ENCODE data around the gene RINL.
"Not testable (repeated sequence)": the region's sequence is repeated elsewhere in the genome, so short reads cannot be mapped to it uniquely, and the experiment has no call there.

The RINL gene

DNA sequence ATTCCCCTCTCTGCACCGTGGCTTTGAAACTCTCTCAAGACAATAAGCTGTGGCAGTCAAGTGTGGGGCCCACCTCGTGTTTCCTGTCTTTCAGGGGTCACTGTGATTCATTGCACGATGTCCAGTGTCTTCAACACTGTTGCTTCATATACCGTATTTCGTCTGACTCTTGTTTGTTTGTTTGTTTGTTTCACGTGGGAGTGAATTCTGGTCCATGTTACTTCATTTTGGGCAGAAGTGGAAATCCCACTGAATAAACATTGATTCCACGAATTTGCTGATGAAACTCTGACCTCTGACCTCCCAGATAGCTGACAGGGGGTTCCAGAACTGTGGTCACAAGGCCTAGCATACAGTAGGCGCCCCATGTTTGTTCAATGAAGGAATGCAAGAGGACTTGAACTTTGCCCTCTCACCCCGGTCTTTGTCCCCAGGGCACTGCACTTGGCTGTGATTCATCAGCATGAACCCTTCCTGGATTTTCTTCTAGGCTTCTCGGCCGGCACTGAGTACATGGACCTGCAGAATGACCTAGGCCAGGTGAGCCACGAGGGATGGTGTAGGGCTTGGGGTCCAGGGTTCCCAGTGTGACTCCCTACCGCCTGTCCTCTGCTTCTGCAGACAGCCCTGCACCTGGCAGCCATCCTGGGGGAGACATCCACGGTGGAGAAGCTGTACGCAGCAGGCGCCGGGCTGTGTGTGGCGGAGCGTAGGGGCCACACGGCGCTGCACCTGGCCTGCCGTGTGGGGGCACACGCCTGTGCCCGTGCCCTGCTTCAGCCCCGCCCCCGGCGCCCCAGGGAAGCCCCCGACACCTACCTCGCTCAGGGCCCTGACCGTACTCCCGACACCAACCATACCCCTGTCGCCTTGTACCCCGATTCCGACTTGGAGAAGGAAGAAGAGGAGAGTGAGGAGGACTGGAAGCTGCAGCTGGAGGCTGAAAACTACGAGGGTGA lies 26.8 kb upstream of the RINL start:
- no peak for DNase-seq

DNA sequence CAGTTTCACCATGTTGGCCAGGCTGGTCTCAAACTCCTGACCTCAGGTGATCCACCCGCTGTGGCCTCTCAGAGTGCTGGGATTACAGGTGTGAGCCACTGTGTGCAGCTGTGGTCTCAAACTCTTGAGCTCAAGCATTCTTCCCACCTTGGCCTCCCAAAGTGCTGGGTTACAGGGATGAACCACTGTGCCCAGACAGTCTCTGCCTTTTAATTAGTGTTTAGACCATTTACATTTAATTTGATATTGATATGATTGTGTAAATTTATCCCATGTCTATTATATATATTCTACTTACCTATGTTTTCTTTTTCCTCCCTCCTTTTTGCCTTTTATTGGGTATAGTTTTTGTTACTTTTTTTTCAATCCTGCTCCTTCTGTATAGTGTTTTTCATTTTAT lies 23.6 kb upstream of the RINL start:
- DNase-seq = no peak

DNA sequence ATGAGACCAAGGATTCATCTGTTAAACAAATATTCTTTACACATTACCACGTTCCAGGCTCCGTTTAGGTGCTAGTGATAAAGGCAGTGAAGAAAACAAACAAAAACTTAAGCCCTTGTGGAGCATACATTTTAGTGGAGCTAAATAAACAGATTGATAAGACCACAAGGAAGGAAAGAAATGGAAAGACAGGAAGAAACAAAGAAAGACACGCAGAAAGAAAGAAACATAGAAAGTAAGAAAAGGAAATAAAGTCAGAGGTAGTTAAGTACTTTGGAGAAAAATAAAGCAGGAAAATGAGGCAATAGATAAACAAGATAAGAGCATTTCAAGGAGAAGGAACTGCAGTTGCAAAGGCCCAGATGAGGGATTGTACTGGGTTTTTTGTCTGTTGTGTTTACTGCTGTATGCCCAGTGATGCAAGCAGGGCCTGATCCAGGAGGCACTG lies 22.7 kb upstream of the RINL start:
- no peak for DNase-seq

DNA sequence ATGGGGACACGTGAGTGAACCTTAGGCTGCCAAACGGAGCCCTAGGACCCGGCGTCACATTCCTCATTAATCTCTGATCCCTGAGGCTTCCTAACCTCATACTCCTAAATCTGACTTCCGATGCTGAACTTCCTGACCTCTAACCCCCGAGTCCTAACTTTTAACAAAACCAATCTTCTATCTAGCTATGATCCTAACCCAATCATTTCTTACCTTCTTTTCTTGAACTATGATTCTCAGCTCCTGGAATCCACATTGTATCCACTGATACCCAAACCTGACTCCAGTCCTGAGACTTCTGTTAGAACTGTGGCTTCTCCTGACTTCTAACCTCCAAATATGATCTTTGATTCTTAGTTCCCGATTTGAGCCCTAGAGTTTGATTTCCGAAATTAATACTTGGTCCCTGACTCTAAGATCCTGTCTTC lies 22.1 kb upstream of the RINL start:
- no peak for DNase-seq

DNA sequence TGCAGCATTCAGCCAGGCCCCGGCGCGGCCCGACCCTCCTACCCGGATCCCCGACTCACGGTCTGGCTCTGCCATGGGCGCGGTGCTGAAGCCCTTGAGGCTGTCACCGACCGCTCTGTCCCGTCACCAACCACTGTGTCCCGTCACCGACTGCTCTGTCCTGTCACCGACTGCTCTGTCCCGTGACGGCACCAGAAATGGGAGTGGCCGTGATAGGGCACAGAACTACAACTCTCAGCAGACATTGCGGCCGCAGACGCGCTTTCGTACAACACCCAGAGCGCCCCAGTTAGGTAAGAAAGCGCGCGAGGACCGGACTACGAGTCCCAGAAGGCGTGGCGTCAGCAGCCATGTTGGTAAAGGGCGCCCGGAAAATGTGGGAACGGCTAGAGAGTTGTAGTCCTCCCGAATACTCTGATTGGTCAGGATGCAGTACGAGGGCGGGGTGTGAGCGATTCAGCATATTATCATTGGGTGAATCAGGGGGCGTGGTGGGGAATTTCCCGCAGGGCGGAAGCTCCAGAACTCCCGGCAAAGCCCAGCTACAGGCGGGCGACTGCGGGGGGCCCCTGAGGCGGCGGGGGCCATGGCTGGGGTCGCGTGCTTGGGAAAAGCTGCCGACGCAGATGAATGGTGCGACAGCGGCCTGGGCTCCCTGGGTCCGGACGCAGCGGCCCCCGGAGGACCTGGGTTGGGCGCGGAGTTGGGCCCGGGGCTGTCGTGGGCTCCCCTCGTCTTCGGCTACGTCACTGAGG lies 21.5 kb upstream of the RINL start, which contains the start of the genes NFKBIB and SIRT2:
TSS of gene NFKBIB (plus strand) at position 523 of the 755 bp plus-strand sequence. CDS start at position 587, 64 bp downstream.
TSS of gene SIRT2 (minus strand) at position 172 of the 755 bp plus-strand sequence. CDS start at position 75, 97 bp downstream.
- peak; percentile 100 for DNase-seq

DNA sequence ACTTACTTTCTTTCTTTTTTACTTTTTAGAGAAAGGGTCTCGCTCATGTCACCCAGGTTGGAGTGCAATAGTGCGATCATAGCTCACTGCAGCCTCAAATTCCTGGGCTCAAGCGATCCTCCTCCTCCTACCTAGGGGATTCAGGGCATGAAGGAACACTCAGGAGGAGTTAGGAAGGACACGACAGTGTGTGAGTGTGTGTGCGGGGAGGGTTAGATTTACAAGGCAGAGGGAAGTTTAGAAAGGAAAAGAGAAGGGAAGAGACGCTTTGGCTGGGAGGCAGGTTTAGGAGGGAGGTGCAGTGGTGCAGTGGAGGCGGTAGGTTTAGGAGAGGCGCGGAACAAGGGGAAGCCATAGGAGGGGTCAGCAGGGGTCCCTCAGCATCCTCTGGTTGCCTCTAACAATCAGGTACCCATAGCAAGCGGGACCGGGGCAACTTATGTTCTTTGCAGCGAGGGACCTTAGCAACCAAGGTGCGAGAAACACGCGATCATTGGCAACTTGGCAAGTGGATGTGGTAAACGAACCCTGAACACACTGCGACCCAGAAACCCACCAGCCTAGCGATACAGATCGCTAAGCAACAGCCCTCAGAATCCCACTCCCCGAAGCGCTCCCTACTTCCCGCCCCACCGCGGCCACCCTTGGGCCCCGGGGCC lies 20.8 kb upstream of the RINL start:
- DNase-seq = no peak

DNA sequence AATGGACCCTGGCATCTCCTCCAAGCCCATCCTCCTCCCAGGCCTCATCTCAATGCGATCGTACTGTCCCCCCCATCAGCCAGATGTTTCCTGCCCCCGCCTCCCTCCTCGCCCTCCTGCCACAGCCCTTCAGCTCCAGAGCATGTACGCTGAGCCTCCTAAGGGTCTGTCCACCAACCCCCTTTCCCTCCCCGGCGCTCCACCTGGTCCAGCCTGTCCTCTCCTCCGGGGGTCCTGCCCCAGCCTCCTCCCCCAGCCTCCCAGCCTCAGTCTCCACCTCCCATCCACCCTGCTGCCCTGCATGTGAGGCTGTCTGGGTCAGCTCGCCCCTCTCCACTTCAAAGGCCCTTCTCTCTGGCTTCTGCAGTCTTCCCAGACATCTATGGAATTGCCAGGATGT lies 16.9 kb upstream of the RINL start:
- no peak for DNase-seq

DNA sequence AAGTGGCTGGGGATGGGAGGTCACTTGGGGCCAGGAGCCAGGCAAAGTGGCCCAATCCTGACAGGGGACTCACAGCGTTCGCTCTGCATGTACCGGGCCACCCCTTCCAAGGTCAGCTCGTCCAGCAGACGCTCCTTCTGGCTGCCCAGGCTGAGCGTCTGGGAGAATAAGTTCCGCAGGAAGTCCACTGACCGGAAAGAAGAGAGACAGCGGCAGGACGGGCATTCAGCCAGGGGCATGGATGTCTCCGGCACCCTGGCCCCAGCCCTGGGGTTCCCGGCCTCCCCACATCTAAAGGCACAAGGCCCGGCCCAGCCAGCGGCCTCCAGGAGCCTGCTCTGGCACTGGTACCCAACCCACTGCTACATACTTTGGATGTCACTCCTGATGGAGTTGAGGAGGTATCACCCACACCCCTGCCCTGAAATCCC lies 15.3 kb upstream of the RINL start:
- no peak for DNase-seq

DNA sequence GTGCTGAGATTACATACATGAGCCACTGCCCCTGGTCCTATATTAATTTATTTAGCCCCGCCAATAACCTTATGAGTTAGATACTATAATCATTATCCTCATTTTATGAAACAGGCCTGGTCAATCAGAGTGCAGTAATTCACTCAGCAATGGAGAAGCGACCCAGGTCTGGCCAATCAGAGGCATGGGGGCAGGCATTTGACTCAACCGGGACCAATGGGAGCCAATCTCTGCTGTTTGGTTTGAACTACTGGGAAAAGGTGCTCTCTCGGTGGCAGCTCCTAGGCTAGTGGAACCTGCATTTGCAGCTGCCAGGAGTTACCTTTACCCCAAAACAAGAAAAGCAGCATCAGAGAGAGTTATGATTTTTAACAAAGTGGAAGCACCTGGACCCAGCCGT lies 14.8 kb upstream of the RINL start:
- DNase-seq = no peak

DNA sequence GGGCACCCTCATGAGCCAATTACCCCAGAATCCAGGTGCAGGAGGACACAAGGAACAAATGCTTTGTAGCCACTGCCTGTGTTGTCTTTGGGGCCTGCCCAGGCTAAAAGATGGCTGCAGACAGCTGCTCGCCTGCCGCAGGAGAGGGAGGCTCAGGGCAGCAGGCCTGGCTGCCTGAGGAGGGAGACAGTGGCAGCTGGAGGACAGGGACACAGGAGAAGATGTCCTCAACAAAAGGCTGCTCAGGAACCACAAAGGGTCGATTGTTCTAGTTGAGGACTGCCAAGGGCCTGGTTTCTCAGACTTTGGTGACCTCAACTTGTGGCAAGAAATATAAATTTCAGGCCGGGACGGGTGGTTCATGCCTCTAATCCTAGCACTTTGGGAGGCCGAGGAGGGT lies 13.7 kb upstream of the RINL start:
- DNase-seq = no peak

DNA sequence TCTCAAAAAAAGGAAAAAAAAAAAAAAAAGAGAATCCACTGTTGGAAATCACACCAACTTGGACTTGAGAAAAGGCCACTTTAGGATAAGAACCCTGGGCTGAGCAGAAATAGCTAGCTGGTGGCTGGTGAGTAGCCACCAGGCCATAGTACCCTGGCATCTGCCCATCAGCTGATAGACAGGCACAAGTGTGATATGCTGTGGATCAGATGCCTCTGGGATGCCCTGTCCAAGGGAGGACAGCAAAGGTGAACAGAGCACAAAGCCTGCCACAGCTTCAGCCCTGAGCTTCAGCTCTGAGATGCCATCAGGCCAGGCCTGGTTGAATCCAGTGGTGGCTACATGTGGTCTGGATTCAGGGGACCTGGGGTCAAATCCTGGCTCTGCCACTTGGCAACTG lies 12.6 kb upstream of the RINL start:
- DNase-seq = no peak

DNA sequence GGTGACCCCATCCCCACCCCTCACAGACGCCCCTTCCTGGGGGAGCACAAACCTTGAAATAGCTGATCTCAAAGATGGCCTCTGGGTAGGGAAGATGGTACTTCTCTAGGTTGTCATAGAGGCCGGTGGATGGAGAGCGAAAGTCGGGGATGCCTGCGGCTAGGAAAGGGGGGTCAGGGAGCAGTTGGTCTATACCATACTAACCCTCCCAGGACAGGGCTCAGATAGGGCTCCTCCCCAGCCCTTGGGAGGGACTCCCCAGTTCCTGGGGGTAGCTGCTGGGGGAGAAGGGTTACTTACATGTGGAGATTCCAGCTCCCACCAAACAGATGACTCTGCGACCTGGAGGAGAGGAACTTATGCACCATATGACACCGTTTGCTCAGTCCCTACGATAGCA lies 11.7 kb upstream of the RINL start:
- DNase-seq = no peak

DNA sequence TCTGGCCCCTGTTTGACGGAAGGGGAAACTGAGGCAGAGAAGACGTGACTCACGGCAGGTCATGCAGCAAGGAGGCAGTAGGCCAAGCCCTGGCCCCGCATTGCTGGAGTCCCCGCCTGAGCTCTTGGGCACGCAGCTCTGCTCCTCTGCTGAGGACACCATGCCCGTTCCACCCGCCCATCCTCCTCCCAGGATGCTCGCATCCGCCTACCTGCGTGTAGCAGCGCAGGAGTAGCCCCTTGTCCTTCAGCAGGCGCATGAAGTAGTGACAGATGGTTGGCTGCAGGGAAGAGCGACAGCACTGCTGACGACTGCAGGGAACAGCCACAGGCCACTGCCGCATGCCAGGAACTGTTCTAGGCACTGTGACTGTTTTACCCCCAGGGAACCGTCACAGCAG lies 10.8 kb upstream of the RINL start:
- no peak for DNase-seq

DNA sequence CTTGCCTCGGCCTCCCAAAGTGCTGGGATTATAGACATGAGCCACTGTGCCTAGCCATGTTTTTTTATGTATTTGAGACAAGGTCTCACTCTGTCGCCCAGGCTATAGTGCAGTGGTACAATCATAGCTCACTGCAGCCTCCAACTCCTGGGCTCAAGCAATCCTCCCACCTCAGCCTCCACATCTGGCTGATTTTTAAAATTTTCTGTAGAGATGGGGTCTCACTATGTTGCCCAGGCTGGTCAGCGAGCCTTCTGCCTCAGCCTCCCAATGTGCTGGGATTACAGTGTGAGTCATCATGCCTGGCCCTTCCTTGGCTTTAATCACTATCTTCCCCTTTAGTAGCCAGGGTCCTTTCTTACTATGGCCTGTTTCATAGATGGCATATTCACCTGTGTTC lies 6.6 kb upstream of the RINL start:
- not testable (repeated sequence) for DNase-seq

DNA sequence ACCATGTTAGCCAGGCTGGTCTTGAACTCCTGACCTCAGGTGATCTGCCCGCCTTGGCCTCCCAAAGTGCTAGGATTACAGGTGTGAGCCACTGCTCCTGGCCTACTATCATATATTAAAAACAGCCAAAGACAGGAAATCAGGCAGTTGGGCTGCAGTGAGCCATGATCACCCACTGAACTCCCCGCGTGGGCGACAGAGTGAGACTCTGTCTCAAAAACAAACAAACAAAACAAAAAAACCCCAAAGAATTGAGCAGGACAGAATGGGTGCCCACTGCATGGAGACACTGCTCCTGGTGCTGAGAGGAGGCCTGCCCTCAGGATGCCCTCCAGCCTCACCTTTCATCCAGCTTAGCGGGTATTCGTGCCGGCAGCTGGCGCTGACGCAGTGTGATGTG lies 5.2 kb upstream of the RINL start:
- DNase-seq = no peak

DNA sequence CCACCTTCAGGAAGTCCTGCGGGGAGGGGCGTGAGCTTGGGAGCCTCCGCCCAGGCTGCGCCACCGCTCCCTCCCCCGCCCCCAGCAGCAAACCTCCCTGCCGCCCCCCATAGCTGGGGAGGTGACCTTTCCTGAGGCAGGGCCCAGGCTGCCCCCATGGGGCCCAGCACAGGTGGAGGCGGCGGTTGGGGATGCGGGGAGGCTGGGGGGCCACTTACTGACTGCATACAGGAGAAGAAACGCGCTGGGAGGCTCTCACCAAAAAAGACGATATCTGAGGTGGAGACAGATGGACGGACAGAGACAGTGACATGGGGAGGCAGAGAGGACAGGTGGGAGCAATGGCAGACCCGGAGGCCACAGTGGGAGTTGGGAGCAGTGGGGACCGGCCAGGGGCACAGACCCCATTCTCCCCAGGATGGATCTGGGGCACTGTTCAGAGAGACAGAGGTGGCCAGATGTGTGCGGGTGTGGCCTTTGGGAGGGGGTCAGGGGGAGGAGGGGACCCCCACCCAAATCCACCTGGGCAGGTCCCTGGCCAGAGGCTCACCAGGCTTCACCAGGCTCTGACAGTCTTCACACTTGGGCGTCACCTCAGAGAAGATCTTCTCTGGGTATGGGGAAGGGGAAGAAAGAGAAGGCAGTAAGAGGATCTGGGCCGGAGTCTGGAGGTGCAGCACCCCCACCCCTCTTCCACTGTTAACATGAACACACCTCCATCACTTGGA lies 3.0 kb upstream of the RINL start:
- no peak for DNase-seq

DNA sequence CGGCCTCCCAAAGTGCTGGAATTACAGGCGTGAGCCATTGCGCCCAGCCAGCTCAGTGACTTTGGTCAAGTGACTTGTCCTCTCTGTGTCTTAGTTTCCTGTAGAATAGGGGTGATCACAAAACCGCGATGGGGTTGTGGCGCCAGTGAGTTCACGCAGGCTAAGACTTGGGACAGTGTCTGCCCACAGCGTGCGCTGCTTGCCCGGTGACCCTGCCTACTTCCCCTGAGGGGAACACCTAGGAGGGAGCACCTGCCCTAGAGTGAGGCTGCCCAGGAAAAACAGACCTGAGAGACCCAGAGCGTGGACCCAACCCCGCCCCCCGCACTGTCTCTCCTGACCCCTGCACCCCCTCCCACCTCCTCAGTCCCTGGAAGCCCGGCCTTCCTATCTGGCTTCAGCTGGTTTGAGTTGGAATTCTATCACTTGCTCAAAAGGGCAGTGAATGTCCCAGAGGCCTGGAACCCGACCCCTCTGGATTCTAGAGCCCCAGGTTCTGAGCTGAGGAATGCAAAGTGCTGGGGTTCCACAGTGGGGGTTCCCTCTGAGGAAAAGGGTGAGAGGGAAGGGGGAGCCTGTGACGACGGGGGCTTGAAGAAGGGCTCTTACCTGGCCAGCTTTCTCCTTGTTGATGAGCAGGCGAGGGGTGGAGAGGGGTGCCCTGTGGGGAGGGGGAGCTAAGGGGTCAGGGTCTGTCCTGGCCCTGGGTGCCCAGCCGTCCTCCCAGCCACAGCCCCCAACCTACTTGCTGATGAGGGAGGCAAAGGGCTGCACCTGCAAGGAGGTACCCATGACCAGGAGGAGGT lies 2.2 kb upstream of the RINL start:
- DNase-seq = no peak

DNA sequence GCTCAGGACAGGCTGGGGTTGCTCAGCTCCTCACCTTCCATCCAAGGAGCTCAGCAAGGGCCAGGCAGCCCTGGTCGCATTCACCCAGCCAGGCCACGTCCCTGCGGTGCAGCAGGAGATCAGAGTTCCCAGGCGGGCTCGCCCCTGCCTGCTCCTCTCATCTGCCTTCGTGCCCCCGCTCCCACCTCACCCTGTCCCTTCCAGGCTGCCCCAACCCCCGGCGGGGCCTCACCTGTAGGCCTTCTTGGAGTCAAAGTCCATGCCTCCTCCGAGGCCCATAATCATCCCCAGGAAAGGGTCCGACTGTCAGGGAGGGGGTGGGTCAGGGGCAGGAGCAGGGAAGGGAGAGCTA lies 1.3 kb upstream of the RINL start:
- no peak for DNase-seq

DNA sequence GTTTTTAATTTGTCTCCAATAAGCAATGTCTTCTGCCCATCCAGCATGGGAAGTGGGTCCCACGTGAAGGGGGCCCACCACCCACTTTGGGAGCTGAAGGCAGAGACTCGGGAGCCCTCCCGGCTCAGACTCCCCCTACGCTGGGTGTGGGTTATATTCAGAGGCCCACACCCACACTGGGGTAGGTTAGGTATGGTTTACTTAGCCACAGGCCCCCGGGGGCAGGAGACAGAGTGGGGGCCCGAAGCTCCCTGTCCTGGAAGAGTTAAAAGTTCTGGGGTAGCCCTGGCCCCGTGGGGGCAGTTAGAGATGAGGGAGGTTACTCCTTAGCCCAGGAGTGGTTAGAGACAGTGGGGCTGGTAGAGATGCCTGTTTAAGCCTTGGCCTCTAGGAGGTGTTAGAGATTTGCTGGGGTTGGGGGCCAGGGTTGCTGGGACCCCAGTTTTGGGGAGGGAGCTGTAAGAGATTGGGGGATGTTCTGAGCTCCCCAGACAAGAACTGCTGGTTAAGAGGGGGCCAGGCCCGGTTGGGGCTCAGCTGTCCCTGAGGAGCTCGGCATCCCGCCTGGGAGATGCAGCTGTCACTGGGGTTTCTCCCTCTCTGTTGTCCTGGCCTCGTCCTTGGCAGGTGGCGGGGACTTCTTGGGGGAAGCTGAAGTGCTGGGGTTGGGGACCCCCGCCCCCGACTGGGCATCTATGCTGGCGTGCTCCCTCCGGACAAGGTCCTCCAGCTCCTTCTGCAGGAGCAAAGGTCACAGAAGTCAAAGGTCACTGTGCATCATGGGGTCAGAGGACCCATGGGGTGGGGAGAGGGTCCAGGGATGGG lies 712 bp upstream of the RINL start:
- no peak for DNase-seq

DNA sequence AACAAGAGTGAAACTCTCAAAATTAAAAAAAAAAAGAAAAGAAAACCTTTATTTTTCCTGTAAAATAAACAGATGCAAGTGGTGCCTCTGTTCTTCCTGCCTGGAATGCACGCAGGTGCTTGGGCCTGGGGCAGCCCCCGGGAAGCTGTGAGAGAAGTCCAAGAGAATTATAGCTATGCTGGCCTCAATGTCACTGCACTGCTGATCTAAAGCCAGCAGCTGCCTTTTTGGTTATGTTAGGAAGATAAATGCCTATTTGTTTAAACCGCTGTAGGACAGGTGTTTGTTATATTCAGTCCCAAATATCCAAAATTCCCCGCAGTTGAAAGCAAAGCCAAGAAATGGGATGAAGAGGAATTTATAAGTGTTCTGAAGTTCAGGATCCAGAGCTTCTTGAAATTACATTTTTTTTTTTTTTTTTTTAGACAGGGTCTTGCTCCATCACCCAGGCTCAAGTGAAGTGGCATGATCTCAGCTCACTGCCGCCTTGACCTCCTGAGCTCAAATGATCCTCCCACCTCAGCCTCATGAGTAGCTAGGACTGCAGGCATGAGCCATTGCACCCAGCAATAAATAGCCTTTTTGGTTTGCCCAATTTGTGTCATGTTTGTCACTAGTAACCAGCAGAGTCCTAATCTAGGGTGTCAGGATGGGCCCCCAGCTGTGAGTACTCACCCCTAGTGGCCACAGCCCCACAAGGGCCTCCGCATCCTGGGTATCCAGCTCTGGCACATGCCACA lies 2.2 kb downstream of the RINL start:
- DNase-seq = no peak

All from CD4-positive, alpha-beta T cell treated with Interleukin-21 for 1 hour (primary cell).